ENCODE measurements around the gene SV2C.

SV2C gene

GRCh38 chr5:76249621-76250020 is 166.4 kb downstream of the SV2C start:
- TF ChIP-seq ZFP30 (CRISPR knock-in tag; IDR thresholded peaks at IDR 0.05) (no peak), OSR1 (CRISPR knock-in tag; IDR thresholded peaks at IDR 0.05) (no peak), PATZ1 (CRISPR knock-in tag; IDR thresholded peaks at IDR 0.05; ENCODE audit: borderline replicate concordance) (no peak), TCF4 (CRISPR knock-in tag; IDR thresholded peaks at IDR 0.05; ENCODE audit: borderline replicate concordance) (no peak), ESRRG (CRISPR knock-in tag; IDR thresholded peaks at IDR 0.05) (no peak), ZNF70 (CRISPR knock-in tag; IDR thresholded peaks at IDR 0.05) (no peak), ZC3H10 (CRISPR knock-in tag; IDR thresholded peaks at IDR 0.05) (no peak)
- ATAC-seq: no peak

DNA sequence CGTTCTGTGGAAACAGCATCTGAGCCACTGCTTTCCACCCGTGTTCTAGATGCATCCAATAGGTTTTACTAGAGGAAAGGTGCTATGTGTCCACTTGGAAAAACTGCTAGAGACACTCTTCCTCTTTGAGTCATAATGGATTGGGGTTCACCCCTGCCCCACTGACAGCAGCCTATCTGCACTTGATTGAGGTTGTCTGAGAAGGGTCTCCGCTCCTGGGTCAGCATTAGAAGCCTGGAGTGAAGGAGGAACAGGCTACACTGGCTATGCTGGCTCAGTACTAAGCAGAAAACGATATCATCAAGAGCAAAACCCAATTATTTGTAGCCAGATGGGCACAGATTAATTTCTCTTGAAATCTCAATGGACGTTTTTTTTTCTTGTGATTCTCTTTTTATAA is 167.3 kb downstream of the SV2C start:
- no peak for TF ChIP-seq ZNF70 (CRISPR knock-in tag; IDR thresholded peaks at IDR 0.05)

DNA sequence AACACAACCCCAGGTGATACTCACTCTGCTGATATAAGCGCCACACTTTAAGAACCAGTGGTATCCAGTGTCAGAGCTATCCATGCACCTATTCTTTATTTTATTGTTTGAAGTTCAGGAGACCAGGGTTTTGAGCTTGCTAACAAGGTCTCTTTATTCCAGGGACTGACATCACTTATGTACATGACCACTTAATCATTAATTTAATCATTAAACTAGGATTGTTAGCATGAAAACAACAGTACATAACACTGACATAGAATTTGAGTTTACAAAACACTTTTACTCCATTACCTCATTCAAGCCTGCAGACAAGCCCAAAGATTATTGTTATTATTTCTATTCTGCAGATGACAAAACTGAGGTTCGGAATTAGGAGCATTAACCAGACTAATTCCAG is 168.5 kb downstream of the SV2C start:
- no peak for ATAC-seq
- TF ChIP-seq POU6F1 (CRISPR knock-in tag; IDR thresholded peaks at IDR 0.05; ENCODE audit: borderline replicate concordance, low read depth): no peak
- no peak for TF ChIP-seq RARB (CRISPR knock-in tag; IDR thresholded peaks at IDR 0.05)
- TF ChIP-seq TCF4 (CRISPR knock-in tag; IDR thresholded peaks at IDR 0.05; ENCODE audit: borderline replicate concordance): no peak
- TF ChIP-seq TSHZ2 (CRISPR knock-in tag; IDR thresholded peaks at IDR 0.05): no peak
- no peak for TF ChIP-seq ZNF565 (CRISPR knock-in tag; conservative IDR thresholded peaks at IDR 0.05; ENCODE audit: low read depth)
- no peak for TF ChIP-seq ZNF8 (CRISPR knock-in tag; IDR thresholded peaks at IDR 0.05)
- TF ChIP-seq CSDC2 (CRISPR knock-in tag; IDR thresholded peaks at IDR 0.05): no peak
- no peak for TF ChIP-seq BACH2 (CRISPR knock-in tag; IDR thresholded peaks at IDR 0.05; ENCODE audit: borderline replicate concordance)
- no peak for TF ChIP-seq ZFP3 (CRISPR knock-in tag; IDR thresholded peaks at IDR 0.05)
- TF ChIP-seq ARNTL (CRISPR knock-in tag; IDR thresholded peaks at IDR 0.05; ENCODE audit: borderline replicate concordance, low read depth): no peak
- no peak for TF ChIP-seq ISL1 (CRISPR knock-in tag; IDR thresholded peaks at IDR 0.05)
- TF ChIP-seq ZFP30 (CRISPR knock-in tag; IDR thresholded peaks at IDR 0.05): no peak

More for the DNA sequence above, 167.3 kb downstream of the SV2C start:
- no peak for ATAC-seq

DNA sequence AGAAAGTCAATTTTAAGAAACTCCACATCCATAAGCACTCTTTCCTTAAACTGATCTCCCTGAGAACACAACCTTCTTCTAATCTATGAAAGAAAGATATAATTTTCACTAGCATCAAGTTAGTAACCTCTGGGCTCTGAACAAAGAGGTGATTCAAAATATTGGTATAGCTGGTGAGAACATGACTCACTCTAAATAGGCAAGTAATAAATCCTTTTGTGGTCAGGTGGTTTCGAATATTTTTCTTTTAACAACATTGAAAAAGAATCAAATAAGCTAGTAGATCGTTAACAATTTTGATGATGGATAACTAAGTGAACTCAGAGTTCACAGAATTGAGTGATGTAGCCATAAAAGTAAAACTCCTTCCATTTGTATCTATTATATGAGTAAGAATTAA is 169.3 kb downstream of the SV2C start:
- no peak for TF ChIP-seq POU6F1 (CRISPR knock-in tag; IDR thresholded peaks at IDR 0.05; ENCODE audit: borderline replicate concordance, low read depth)
- TF ChIP-seq PATZ1 (CRISPR knock-in tag; IDR thresholded peaks at IDR 0.05; ENCODE audit: borderline replicate concordance): no peak
- TF ChIP-seq ESRRG (CRISPR knock-in tag; IDR thresholded peaks at IDR 0.05): no peak
- TF ChIP-seq CSDC2 (CRISPR knock-in tag; IDR thresholded peaks at IDR 0.05): no peak
- TF ChIP-seq BACH2 (CRISPR knock-in tag; IDR thresholded peaks at IDR 0.05; ENCODE audit: borderline replicate concordance): no peak
- no peak for TF ChIP-seq SNAI2 (CRISPR knock-in tag; IDR thresholded peaks at IDR 0.05)

More for the DNA sequence above, 169.3 kb downstream of the SV2C start:
- ATAC-seq: no peak

Data from SK-N-SH treated with all-trans-retinoic acid at 6 μM for 48 hours (cell line).